ENCODE results near the gene PDE5A.

DNA sequence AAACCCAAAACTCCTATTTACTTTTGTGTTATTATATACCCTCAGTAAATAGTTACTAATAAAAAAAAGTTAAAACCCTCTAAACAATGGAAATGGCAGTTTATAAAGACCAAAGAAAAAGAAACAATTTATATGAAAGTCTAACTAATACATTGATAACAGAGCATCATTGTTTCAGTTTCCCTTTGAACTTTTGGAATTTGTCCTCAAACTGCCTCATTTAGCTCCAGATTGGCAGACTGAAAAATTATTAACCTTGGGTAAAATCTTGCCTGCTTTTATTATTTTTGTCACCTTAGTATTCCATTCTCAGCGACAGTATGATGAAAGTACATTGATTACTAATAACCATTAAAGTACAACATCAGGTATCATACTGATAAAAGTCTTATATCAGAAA is 124.0 kb downstream of the PDE5A start:
- TF ChIP-seq, protein P1, sequence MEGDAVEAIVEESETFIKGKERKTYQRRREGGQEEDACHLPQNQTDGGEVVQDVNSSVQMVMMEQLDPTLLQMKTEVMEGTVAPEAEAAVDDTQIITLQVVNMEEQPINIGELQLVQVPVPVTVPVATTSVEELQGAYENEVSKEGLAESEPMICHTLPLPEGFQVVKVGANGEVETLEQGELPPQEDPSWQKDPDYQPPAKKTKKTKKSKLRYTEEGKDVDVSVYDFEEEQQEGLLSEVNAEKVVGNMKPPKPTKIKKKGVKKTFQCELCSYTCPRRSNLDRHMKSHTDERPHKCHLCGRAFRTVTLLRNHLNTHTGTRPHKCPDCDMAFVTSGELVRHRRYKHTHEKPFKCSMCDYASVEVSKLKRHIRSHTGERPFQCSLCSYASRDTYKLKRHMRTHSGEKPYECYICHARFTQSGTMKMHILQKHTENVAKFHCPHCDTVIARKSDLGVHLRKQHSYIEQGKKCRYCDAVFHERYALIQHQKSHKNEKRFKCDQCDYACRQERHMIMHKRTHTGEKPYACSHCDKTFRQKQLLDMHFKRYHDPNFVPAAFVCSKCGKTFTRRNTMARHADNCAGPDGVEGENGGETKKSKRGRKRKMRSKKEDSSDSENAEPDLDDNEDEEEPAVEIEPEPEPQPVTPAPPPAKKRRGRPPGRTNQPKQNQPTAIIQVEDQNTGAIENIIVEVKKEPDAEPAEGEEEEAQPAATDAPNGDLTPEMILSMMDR (IDR thresholded peaks at IDR 0.05), result no peak
- TF ChIP-seq POLR2A (IDR thresholded peaks at IDR 0.05), result no peak
